ENCODE data around the gene SULT2A1.

- TF ChIP-seq CTCF (IDR thresholded peaks at IDR 0.05 in 2 of 3, conservative IDR thresholded peaks at IDR 0.05 in 1 of 3; ENCODE audit: borderline replicate concordance in 1 of 3, insufficient read depth in 1 of 3, low read depth in 2 of 3, low read length in 2 of 3), result no peak
- TF ChIP-seq POLR2A (IDR thresholded peaks at IDR 0.05; ENCODE audit: borderline replicate concordance, extremely low read depth, insufficient read depth, insufficient read length), result no peak
- no peak for TF ChIP-seq RAD21 (IDR thresholded peaks at IDR 0.05; ENCODE audit: low read depth)
- TF ChIP-seq MAX (IDR thresholded peaks at IDR 0.05), result no peak
- no peak for TF ChIP-seq POLR2AphosphoS5 (IDR thresholded peaks at IDR 0.05; ENCODE audit: low read depth, low read length)
Observed at GRCh38 chr19:47899335-47899734, 13.2 kb upstream of the SULT2A1 start.
